HCT116 (cell line): ENCODE measurements around the gene RNH1. TPM values are rescaled to one million over a fixed set of nuclear protein-coding genes. Genes with fewer than 3 reads are reported as not detected.

Source experiments
- ATAC-seq: fragments of 200-7000 bp; cut with Tn5 transposase; 2 replicates; pipeline ENCODE4 v1.9.1; 2020; ENCODE audit warnings: mild to moderate bottlenecking, moderate library complexity
- BruUV-seq: library from RNA; stranded (reverse); fragments of 400-500 nt; replicated peaks from 2 replicates; lab custom pipeline; 2021; lab: Mats Ljungman, UMichigan
- CTCF ChIA-PET: fragments of 300-600 bp; sonication (Branson Sonifier 250); formaldehyde crosslinking; loops from one replicate; lab custom pipeline; 2021; ENCODE audit warnings: antibody characterized with exemption; lab: Charles Lee
- POLR2A ChIA-PET: fragments of 300-600, 350-600 bp; sonication (Branson Sonifier 250); formaldehyde crosslinking; loops from one replicate; lab custom pipeline; 2021; ENCODE audit warnings: antibody characterized with exemption; lab: Charles Lee
- RAD21 ChIA-PET, 2 experiments: fragments of 300-600 bp; sonication (Branson Sonifier 250); formaldehyde crosslinking; loops; one replicate each; lab custom pipeline; 2023; ENCODE audit warnings: low total read pairs in 2 of 2; ENCODE audit not compliant: uncharacterized antibody in 2 of 2, unreplicated experiment in 2 of 2, low non-redundant PET in 1 of 2; lab: Charles Lee
- DNase-seq: peaks from one replicate; pipeline ENCODE4 v3.0.0-alpha.2; 2010; ENCODE audit warnings: low read depth, low spot score
- H2AFZ ChIP-seq: fragments of 200-600 bp; shearing (Covaris generic), sonication (generic); 2 replicates; pipeline ENCODE4 v1.6.1; 2017; ENCODE audit warnings: low read depth, mixed run types, mixed read lengths, antibody characterized with exemption, low read length; ENCODE audit not compliant: poor library complexity, severe bottlenecking
- H3K27ac ChIP-seq: 2 replicates; pipeline ENCODE4 v1.5.1; 2012; ENCODE audit warnings: low read depth, low read length
- H3K27me3 ChIP-seq: fragments of 200-600 bp; sonication (generic); 2 replicates; pipeline ENCODE4 v1.6.1; 2016; ENCODE audit warnings: mixed run types, low read length, mixed read lengths; ENCODE audit not compliant: insufficient read depth
- H3K36me3 ChIP-seq, 2 experiments: fragments of 200-500 bp in 1 of 2; fragments of 200-600 bp in 1 of 2; sonication (Bioruptor generic) in 1 of 2; sonication (generic) in 1 of 2; 2 replicates each; pipeline versions ENCODE4 v1.5.1 to v1.6.1; 2014 to 2016; ENCODE audit warnings: low read length in 2 of 2, inconsistent platforms in 1 of 2, mixed read lengths in 1 of 2, mixed run types in 1 of 2; ENCODE audit not compliant: insufficient read depth in 2 of 2, control insufficient read depth in 1 of 2
- H3K4me1 ChIP-seq, 2 experiments: fragments of 200-600 bp in 1 of 2; sonication (generic) in 1 of 2; 2 replicates each; pipeline versions ENCODE4 v1.5.1 to v1.6.1; 2012 to 2017; ENCODE audit warnings: low read length in 2 of 2, inconsistent platforms in 1 of 2, mild to moderate bottlenecking in 1 of 2, mixed read lengths in 1 of 2, mixed run types in 1 of 2, moderate library complexity in 1 of 2; ENCODE audit not compliant: insufficient read depth in 2 of 2, control insufficient read depth in 1 of 2
- H3K4me2 ChIP-seq: fragments of 200-600 bp; sonication (generic); 2 replicates; pipeline ENCODE4 v1.6.1; 2017; ENCODE audit warnings: mixed run types, low read length, mixed read lengths
- H3K4me3 ChIP-seq, 2 experiments: fragments of 200-600 bp in 1 of 2; sonication (generic) in 1 of 2; replicated peaks in 1 of 2; 2 replicates each; pipeline ENCODE4 v1.5.1; 2011 to 2016; ENCODE audit warnings: low read length in 2 of 2, control low read depth in 1 of 2, low read depth in 1 of 2, mild to moderate bottlenecking in 1 of 2, mixed read lengths in 1 of 2, mixed run types in 1 of 2
- H3K79me2 ChIP-seq: fragments of 200-600 bp; sonication (generic); 2 replicates; pipeline ENCODE4 v1.6.1; 2017; ENCODE audit warnings: mild to moderate bottlenecking, mixed run types, low read length, moderate library complexity, mixed read lengths; ENCODE audit not compliant: insufficient read depth
- H3K9ac ChIP-seq: fragments of 200-600 bp; sonication (generic); 2 replicates; pipeline ENCODE4 v1.6.1; 2016; ENCODE audit warnings: low read length, mixed read lengths
- H3K9me2 ChIP-seq: fragments of 200-600 bp; sonication (generic), shearing (Covaris generic); 2 replicates; pipeline ENCODE4 v1.6.1; 2017; ENCODE audit warnings: mixed run types, mild to moderate bottlenecking, moderate library complexity; ENCODE audit not compliant: insufficient read depth
- H3K9me3 ChIP-seq, 2 experiments: fragments of 200-500 bp in 1 of 2; fragments of 200-600 bp in 1 of 2; sonication (Bioruptor generic) in 1 of 2; sonication (generic) in 1 of 2; 2 replicates each; pipeline ENCODE4 v1.6.1; 2014 to 2017; ENCODE audit warnings: low read length in 2 of 2, mixed read lengths in 2 of 2, inconsistent platforms in 1 of 2, low read depth in 1 of 2, mild to moderate bottlenecking in 1 of 2, mixed run types in 1 of 2, moderate library complexity in 1 of 2; ENCODE audit not compliant: control insufficient read depth in 1 of 2, insufficient read depth in 1 of 2
- H4K20me1 ChIP-seq: fragments of 200-600 bp; sonication (generic), shearing (Covaris generic); 2 replicates; pipeline ENCODE4 v1.6.1; 2017; ENCODE audit warnings: mixed run types, mild to moderate bottlenecking, moderate library complexity; ENCODE audit not compliant: insufficient read depth
- ELF1 ChIP-seq: IDR thresholded peaks from 2 replicates; pipeline ENCODE4 v1.6.1; 2012; ENCODE audit warnings: low read depth, borderline replicate concordance
- EZH2 ChIP-seq: fragments of 200-600 bp; sonication (generic); IDR thresholded peaks from 2 replicates; pipeline ENCODE4 v1.6.1; 2017; ENCODE audit warnings: antibody characterized with exemption, mixed run types
- EZH2phosphoT487 ChIP-seq: fragments of 200-600 bp; IDR thresholded peaks from 2 replicates; pipeline ENCODE4 v1.6.1; 2018; ENCODE audit warnings: antibody characterized with exemption, borderline replicate concordance
- FOSL1 ChIP-seq: IDR thresholded peaks from 2 replicates; pipeline ENCODE4 v1.6.1; 2012; ENCODE audit warnings: low read depth
- JUND ChIP-seq: IDR thresholded peaks from 2 replicates; pipeline ENCODE4 v1.6.1; 2012
- SIN3A ChIP-seq: IDR thresholded peaks from 2 replicates; pipeline ENCODE4 v1.6.1; 2012; ENCODE audit warnings: low read depth
- SP1 ChIP-seq: IDR thresholded peaks from 2 replicates; pipeline ENCODE4 v1.6.1; 2012; ENCODE audit warnings: low read depth
- SRF ChIP-seq: IDR thresholded peaks from 2 replicates; pipeline ENCODE4 v1.6.1; 2012; ENCODE audit warnings: low read depth
- TCF7L2 ChIP-seq: IDR thresholded peaks from 2 replicates; pipeline ENCODE4 v1.7.0; 2011; ENCODE audit warnings: borderline replicate concordance, inconsistent platforms; ENCODE audit not compliant: insufficient read depth, insufficient read length; ENCODE audit errors: extremely low read depth
- YY1 ChIP-seq: IDR thresholded peaks from 2 replicates; pipeline ENCODE4 v1.6.1; 2011; ENCODE audit warnings: low read length, low read depth, moderate library complexity, mild to moderate bottlenecking; ENCODE audit not compliant: insufficient replicate concordance; ENCODE audit errors: extremely low read depth
- ZFX ChIP-seq: fragments of 450-650 bp; IDR thresholded peaks from 2 replicates; pipeline ENCODE4 v1.6.1; 2017
- ZNF274 ChIP-seq: fragments of 200-500 bp; sonication (Bioruptor generic); IDR thresholded peaks from 2 replicates; pipeline ENCODE4 v1.6.1; 2014; ENCODE audit warnings: mild to moderate bottlenecking, low read depth, low read length, inconsistent platforms
- intact Hi-C: fragments of 100-400 bp; cut with micrococcal nuclease; formaldehyde crosslinking; loops from 2 replicates; pipeline ENCODE4 v1.10.0; 2022
- total RNA-seq: library from RNA; stranded (reverse); gene quantifications from one replicate; pipeline ENCODE4 v1.2.1, GENCODE V29; 2021; ENCODE audit not compliant: unreplicated experiment
- TF ChIP-seq, protein P1 (sequence below): IDR thresholded peaks from 2 replicates; pipeline ENCODE4 v1.6.1; 2012
- TF ChIP-seq, protein P2 (sequence below): IDR thresholded peaks from 2 replicates; pipeline ENCODE4 v1.6.1; 2011; ENCODE audit warnings: mild to moderate bottlenecking, low read length, moderate library complexity; ENCODE audit not compliant: insufficient replicate concordance; ENCODE audit errors: extremely low read depth
- TF ChIP-seq, protein P3 (sequence below), 3 experiments: fragments of 200-600 bp in 1 of 3; sonication (generic) in 1 of 3; IDR thresholded peaks in 2 of 3; conservative IDR thresholded peaks in 1 of 3; 2 replicates each; pipeline ENCODE4 v1.5.1; 2012 to 2017; ENCODE audit warnings: low read depth in 2 of 3, low read length in 2 of 3, antibody characterized with exemption in 1 of 3, borderline replicate concordance in 1 of 3, control low read depth in 1 of 3, mild to moderate bottlenecking in 1 of 3, mixed read lengths in 1 of 3, mixed run types in 1 of 3, moderate library complexity in 1 of 3; ENCODE audit not compliant: insufficient read depth in 1 of 3
- TF ChIP-seq, protein P4 (sequence below): IDR thresholded peaks from 2 replicates; pipeline ENCODE4 v1.6.1; 2012; ENCODE audit warnings: low read depth
- TF ChIP-seq, protein P5 (sequence below): IDR thresholded peaks from 2 replicates; pipeline ENCODE4 v1.6.1; 2012

RNH1 gene
- total RNA-seq, 1 experiment from 2014 or later: 120 TPM

DNA sequence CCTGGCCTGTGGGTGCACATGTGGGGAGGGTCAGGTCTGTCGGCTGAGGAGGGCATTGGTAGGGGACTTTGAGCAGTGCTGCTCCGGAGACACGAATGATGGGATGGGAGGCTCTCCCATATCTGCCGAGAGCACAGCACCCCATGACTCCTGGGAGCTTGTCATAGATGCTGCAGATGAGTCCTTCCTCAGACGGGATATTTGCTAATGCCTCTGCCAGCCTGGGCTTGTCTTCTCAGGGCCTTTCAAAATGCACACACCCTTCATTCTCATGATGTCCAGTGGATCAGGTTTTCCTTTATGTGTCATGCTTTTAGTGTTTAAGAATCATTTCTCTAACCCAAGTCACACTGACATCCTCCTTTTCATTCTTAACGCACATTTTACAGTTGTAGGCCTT is 8.1 kb upstream of the RNH1 start:
- no TSS peak for BruUV-seq
- CTCF ChIA-PET: no interaction called here
- Histone ChIP-seq H3K4me3 (no peak overlapping the region), H3K27ac (no peak overlapping the region), H3K27me3 (no peaks in the 10 kb centered on the region), H3K79me2 (no peaks in the 10 kb centered on the region), H3K4me2 (no peak overlapping the region), H3K4me1 (peaks cover 4 to 5% of the 10 kb centered on the region in 2 experiments; a peak in 3 of 4 replicates), H3K9ac (no peak overlapping the region), H2AFZ (no peak overlapping the region), H4K20me1 (no peaks in the 10 kb centered on the region), H3K36me3 (peaks cover 0 to under 1% of the 10 kb centered on the region in 2 experiments; a peak in 1 of 4 replicates), H3K9me3 (peaks cover 0 to 21% of the 10 kb centered on the region in 2 experiments; a peak in 1 of 4 replicates), H3K9me2 (no peaks in the 10 kb centered on the region)
- ATAC-seq: no peak
- POLR2A ChIA-PET: no interaction called here
- TF ChIP-seq, protein P1, sequence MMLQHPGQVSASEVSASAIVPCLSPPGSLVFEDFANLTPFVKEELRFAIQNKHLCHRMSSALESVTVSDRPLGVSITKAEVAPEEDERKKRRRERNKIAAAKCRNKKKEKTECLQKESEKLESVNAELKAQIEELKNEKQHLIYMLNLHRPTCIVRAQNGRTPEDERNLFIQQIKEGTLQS: no peak
- TF ChIP-seq ZNF274: no peak
- TF ChIP-seq EZH2: no peak
- TF ChIP-seq FOSL1: no peak
- TF ChIP-seq, protein P2, sequence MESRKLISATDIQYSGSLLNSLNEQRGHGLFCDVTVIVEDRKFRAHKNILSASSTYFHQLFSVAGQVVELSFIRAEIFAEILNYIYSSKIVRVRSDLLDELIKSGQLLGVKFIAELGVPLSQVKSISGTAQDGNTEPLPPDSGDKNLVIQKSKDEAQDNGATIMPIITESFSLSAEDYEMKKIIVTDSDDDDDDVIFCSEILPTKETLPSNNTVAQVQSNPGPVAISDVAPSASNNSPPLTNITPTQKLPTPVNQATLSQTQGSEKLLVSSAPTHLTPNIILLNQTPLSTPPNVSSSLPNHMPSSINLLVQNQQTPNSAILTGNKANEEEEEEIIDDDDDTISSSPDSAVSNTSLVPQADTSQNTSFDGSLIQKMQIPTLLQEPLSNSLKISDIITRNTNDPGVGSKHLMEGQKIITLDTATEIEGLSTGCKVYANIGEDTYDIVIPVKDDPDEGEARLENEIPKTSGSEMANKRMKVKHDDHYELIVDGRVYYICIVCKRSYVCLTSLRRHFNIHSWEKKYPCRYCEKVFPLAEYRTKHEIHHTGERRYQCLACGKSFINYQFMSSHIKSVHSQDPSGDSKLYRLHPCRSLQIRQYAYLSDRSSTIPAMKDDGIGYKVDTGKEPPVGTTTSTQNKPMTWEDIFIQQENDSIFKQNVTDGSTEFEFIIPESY: no peak
- no peak for TF ChIP-seq TCF7L2
- TF ChIP-seq ELF1: no peak
- TF ChIP-seq, protein P3, sequence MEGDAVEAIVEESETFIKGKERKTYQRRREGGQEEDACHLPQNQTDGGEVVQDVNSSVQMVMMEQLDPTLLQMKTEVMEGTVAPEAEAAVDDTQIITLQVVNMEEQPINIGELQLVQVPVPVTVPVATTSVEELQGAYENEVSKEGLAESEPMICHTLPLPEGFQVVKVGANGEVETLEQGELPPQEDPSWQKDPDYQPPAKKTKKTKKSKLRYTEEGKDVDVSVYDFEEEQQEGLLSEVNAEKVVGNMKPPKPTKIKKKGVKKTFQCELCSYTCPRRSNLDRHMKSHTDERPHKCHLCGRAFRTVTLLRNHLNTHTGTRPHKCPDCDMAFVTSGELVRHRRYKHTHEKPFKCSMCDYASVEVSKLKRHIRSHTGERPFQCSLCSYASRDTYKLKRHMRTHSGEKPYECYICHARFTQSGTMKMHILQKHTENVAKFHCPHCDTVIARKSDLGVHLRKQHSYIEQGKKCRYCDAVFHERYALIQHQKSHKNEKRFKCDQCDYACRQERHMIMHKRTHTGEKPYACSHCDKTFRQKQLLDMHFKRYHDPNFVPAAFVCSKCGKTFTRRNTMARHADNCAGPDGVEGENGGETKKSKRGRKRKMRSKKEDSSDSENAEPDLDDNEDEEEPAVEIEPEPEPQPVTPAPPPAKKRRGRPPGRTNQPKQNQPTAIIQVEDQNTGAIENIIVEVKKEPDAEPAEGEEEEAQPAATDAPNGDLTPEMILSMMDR (IDR thresholded peaks at IDR 0.05 in 2 of 3, conservative IDR thresholded peaks at IDR 0.05 in 1 of 3; ENCODE audit: borderline replicate concordance in 1 of 3, insufficient read depth in 1 of 3, low read depth in 2 of 3, low read length in 2 of 3): no peak
- TF ChIP-seq SP1: no peak
- no peak for TF ChIP-seq YY1
- no peak for TF ChIP-seq ZFX
- TF ChIP-seq JUND: no peak
- TF ChIP-seq, protein P4, sequence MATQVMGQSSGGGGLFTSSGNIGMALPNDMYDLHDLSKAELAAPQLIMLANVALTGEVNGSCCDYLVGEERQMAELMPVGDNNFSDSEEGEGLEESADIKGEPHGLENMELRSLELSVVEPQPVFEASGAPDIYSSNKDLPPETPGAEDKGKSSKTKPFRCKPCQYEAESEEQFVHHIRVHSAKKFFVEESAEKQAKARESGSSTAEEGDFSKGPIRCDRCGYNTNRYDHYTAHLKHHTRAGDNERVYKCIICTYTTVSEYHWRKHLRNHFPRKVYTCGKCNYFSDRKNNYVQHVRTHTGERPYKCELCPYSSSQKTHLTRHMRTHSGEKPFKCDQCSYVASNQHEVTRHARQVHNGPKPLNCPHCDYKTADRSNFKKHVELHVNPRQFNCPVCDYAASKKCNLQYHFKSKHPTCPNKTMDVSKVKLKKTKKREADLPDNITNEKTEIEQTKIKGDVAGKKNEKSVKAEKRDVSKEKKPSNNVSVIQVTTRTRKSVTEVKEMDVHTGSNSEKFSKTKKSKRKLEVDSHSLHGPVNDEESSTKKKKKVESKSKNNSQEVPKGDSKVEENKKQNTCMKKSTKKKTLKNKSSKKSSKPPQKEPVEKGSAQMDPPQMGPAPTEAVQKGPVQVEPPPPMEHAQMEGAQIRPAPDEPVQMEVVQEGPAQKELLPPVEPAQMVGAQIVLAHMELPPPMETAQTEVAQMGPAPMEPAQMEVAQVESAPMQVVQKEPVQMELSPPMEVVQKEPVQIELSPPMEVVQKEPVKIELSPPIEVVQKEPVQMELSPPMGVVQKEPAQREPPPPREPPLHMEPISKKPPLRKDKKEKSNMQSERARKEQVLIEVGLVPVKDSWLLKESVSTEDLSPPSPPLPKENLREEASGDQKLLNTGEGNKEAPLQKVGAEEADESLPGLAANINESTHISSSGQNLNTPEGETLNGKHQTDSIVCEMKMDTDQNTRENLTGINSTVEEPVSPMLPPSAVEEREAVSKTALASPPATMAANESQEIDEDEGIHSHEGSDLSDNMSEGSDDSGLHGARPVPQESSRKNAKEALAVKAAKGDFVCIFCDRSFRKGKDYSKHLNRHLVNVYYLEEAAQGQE: no peak
- TF ChIP-seq SIN3A: no peak
- TF ChIP-seq, protein P5, sequence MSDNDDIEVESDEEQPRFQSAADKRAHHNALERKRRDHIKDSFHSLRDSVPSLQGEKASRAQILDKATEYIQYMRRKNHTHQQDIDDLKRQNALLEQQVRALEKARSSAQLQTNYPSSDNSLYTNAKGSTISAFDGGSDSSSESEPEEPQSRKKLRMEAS: no peak
- no peak for TF ChIP-seq SRF
- TF ChIP-seq EZH2phosphoT487: no peak
- DNase-seq: no peak
- RAD21 ChIA-PET: no interaction called here
- intact Hi-C loops: no loop called here
